HEK293 (cell line): ENCODE data around the gene INPP5A.

Experiments
- CTCF ChIA-PET: fragments of 350-600 bp; formaldehyde crosslinking; extraction: SDS; loops from one replicate; lab custom pipeline; 2021; ENCODE audit warnings: antibody characterized with exemption; lab: Yijun Ruan, JAX
- POLR2A ChIA-PET: fragments of 300-600 bp; formaldehyde crosslinking; extraction: SDS; loops from one replicate; lab custom pipeline; 2020; ENCODE audit warnings: antibody characterized with exemption, inconsistent platforms; lab: Yijun Ruan, JAX
- H3K27ac ChIP-seq: fragments of 200-500 bp; sonication (Bioruptor generic); 2 replicates; pipeline ENCODE4 v1.5.1; 2014; ENCODE audit warnings: low read depth, low read length, control low read depth, inconsistent platforms; ENCODE audit errors: extremely low read depth
- H3K36me3 ChIP-seq, 2 experiments: fragments of 200-500 bp in 1 of 2; sonication (Bioruptor generic) in 1 of 2; 1 replicate in 1 of 2; 2 replicates in 1 of 2; pipeline ENCODE4 v1.5.1; 2014 to 2017; ENCODE audit warnings: inconsistent platforms in 2 of 2, low read length in 2 of 2; ENCODE audit not compliant: control insufficient read depth in 2 of 2, insufficient read depth in 1 of 2
- H3K4me1 ChIP-seq: fragments of 200-500 bp; sonication (Bioruptor generic); 2 replicates; pipeline ENCODE4 v1.5.1; 2014; ENCODE audit warnings: mild to moderate bottlenecking, low read length, inconsistent platforms; ENCODE audit not compliant: control insufficient read depth, insufficient read depth
- H3K4me3 ChIP-seq: 2 replicates; pipeline ENCODE4 v1.5.1; 2011; ENCODE audit warnings: low read depth, mild to moderate bottlenecking, control low read depth, low read length, moderate library complexity
- H3K9me3 ChIP-seq: fragments of 200-500 bp; sonication (Bioruptor generic); 2 replicates; pipeline ENCODE4 v1.5.1; 2014; ENCODE audit warnings: low read depth, low read length, inconsistent platforms; ENCODE audit not compliant: control insufficient read depth, insufficient read depth
- KLF9 ChIP-seq: fragments of 450-650 bp; formaldehyde crosslinking; IDR thresholded peaks from 2 replicates; pipeline ENCODE4 v1.5.1; 2016; ENCODE audit warnings: missing biosample characterization, missing genetic modification characterization, low read depth
- OSR2 ChIP-seq: fragments of 450-650 bp; formaldehyde crosslinking; IDR thresholded peaks from 2 replicates; pipeline ENCODE4 v1.5.1; 2016; ENCODE audit warnings: missing biosample characterization, missing genetic modification characterization
- SCRT2 ChIP-seq: fragments of 450-650 bp; formaldehyde crosslinking; IDR thresholded peaks from 2 replicates; pipeline ENCODE4 v1.5.1; 2016; ENCODE audit warnings: missing biosample characterization, missing genetic modification characterization
- ZBTB1 ChIP-seq: fragments of 450-650 bp; formaldehyde crosslinking; IDR thresholded peaks from 2 replicates; pipeline ENCODE4 v1.5.1; 2016; ENCODE audit warnings: missing biosample characterization, missing genetic modification characterization
- ZNF138 ChIP-seq: fragments of 450-650 bp; formaldehyde crosslinking; IDR thresholded peaks from 2 replicates; pipeline ENCODE4 v1.5.1; 2016; ENCODE audit warnings: missing biosample characterization, missing genetic modification characterization, borderline replicate concordance
- ZNF202 ChIP-seq: fragments of 450-650 bp; formaldehyde crosslinking; IDR thresholded peaks from 2 replicates; pipeline ENCODE4 v1.5.1; 2016; ENCODE audit warnings: missing biosample characterization, missing genetic modification characterization, borderline replicate concordance
- ZNF311 ChIP-seq: fragments of 450-650 bp; formaldehyde crosslinking; IDR thresholded peaks from 2 replicates; pipeline ENCODE4 v1.5.1; 2017; ENCODE audit warnings: missing biosample characterization, missing genetic modification characterization, borderline replicate concordance
- ZNF350 ChIP-seq: fragments of 450-650 bp; formaldehyde crosslinking; IDR thresholded peaks from 2 replicates; pipeline ENCODE4 v1.5.0; 2017; ENCODE audit warnings: missing biosample characterization, mild to moderate bottlenecking, missing genetic modification characterization
- ZNF529 ChIP-seq: fragments of 450-650 bp; formaldehyde crosslinking; IDR thresholded peaks from 2 replicates; pipeline ENCODE4 v1.5.1; 2017; ENCODE audit warnings: missing genetic modification characterization, missing biosample characterization; ENCODE audit not compliant: insufficient replicate concordance
- ZNF544 ChIP-seq: fragments of 450-650 bp; formaldehyde crosslinking; IDR thresholded peaks from 2 replicates; pipeline ENCODE4 v1.5.0; 2017; ENCODE audit warnings: missing biosample characterization, missing genetic modification characterization
- ZNF585B ChIP-seq: fragments of 450-650 bp; formaldehyde crosslinking; IDR thresholded peaks from 2 replicates; pipeline ENCODE4 v1.5.1; 2016; ENCODE audit warnings: missing biosample characterization, missing genetic modification characterization
- ZNF76 ChIP-seq: fragments of 450-650 bp; formaldehyde crosslinking; IDR thresholded peaks from 2 replicates; pipeline ENCODE4; 2016; ENCODE audit warnings: low read depth, missing biosample characterization, missing genetic modification characterization, borderline replicate concordance
- TF ChIP-seq, protein P1 (sequence below): fragments of 450-650 bp; formaldehyde crosslinking; conservative IDR thresholded peaks from 2 replicates; pipeline ENCODE4 v1.5.1; 2016; ENCODE audit warnings: low read depth, missing biosample characterization, missing genetic modification characterization
- TF ChIP-seq, protein P2 (sequence below): fragments of 450-650 bp; formaldehyde crosslinking; IDR thresholded peaks from 2 replicates; pipeline ENCODE4 v1.5.1; 2016; ENCODE audit warnings: missing biosample characterization, missing genetic modification characterization
- TF ChIP-seq, protein P3 (sequence below): fragments of 450-650 bp; formaldehyde crosslinking; conservative IDR thresholded peaks from 2 replicates; pipeline ENCODE4 v1.5.1; 2016; ENCODE audit warnings: low read depth, missing biosample characterization, missing genetic modification characterization
- TF ChIP-seq, protein P4 (sequence below): fragments of 450-650 bp; formaldehyde crosslinking; IDR thresholded peaks from 2 replicates; pipeline ENCODE4 v1.5.1; 2016; ENCODE audit warnings: missing biosample characterization, missing genetic modification characterization
- TF ChIP-seq, protein P5 (sequence below): IDR thresholded peaks from 2 replicates; pipeline ENCODE4 v1.6.1; 2011; ENCODE audit warnings: mild to moderate bottlenecking, low read depth, low read length, borderline replicate concordance
- TF ChIP-seq, protein P6 (sequence below): fragments of 450-650 bp; formaldehyde crosslinking; IDR thresholded peaks from 2 replicates; pipeline ENCODE4 v1.5.1; 2016; ENCODE audit warnings: missing biosample characterization, missing genetic modification characterization

INPP5A gene

DNA sequence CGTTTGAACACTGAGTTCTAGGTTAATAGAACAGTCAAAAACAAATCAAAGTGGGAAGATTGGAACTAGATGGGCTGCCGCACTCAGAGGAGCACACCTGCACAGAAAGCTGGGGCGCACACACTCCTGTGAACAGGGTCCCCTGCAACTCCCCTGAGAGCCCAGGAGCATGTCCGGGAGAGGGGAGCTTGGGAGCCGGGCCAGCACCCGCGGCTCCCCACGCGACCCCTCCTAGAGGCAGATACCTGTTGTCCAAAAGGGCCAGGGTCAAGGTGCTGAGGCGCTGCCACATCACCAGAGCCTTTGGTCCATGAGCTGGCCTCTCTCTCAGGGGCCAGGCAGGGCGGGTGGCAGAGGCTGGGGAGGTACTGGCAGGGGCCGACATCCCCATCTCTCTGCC, 242.8 kb downstream of the INPP5A start:
- TF ChIP-seq ZNF138 (no peak), ZNF350 (no peak), SCRT2 (tag by site-specific recombination) (no peak), ZNF544 (tag by site-specific recombination) (no peak), KLF9 (tag by site-specific recombination) (no peak), ZBTB1 (no peak), ZNF585B (no peak)
- TF ChIP-seq, protein P1, sequence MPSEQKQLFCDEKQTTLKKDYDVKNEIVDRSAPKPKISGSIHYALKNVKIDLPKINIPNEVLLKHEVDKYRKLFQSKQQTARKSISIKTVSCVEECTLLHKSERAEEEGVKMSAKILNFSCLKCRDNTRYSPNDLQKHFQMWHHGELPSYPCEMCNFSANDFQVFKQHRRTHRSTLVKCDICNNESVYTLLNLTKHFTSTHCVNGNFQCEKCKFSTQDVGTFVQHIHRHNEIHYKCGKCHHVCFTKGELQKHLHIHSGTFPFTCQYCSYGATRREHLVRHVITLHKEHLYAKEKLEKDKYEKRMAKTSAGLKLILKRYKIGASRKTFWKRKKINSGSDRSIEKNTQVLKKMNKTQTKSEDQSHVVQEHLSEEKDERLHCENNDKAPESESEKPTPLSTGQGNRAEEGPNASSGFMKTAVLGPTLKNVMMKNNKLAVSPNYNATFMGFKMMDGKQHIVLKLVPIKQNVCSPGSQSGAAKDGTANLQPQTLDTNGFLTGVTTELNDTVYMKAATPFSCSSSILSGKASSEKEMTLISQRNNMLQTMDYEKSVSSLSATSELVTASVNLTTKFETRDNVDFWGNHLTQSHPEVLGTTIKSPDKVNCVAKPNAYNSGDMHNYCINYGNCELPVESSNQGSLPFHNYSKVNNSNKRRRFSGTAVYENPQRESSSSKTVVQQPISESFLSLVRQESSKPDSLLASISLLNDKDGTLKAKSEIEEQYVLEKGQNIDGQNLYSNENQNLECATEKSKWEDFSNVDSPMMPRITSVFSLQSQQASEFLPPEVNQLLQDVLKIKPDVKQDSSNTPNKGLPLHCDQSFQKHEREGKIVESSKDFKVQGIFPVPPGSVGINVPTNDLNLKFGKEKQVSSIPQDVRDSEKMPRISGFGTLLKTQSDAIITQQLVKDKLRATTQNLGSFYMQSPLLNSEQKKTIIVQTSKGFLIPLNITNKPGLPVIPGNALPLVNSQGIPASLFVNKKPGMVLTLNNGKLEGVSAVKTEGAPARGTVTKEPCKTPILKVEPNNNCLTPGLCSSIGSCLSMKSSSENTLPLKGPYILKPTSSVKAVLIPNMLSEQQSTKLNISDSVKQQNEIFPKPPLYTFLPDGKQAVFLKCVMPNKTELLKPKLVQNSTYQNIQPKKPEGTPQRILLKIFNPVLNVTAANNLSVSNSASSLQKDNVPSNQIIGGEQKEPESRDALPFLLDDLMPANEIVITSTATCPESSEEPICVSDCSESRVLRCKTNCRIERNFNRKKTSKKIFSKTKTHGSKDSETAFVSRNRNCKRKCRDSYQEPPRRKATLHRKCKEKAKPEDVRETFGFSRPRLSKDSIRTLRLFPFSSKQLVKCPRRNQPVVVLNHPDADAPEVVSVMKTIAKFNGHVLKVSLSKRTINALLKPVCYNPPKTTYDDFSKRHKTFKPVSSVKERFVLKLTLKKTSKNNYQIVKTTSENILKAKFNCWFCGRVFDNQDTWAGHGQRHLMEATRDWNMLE (tag by site-specific recombination): no peak
- TF ChIP-seq, protein P2, sequence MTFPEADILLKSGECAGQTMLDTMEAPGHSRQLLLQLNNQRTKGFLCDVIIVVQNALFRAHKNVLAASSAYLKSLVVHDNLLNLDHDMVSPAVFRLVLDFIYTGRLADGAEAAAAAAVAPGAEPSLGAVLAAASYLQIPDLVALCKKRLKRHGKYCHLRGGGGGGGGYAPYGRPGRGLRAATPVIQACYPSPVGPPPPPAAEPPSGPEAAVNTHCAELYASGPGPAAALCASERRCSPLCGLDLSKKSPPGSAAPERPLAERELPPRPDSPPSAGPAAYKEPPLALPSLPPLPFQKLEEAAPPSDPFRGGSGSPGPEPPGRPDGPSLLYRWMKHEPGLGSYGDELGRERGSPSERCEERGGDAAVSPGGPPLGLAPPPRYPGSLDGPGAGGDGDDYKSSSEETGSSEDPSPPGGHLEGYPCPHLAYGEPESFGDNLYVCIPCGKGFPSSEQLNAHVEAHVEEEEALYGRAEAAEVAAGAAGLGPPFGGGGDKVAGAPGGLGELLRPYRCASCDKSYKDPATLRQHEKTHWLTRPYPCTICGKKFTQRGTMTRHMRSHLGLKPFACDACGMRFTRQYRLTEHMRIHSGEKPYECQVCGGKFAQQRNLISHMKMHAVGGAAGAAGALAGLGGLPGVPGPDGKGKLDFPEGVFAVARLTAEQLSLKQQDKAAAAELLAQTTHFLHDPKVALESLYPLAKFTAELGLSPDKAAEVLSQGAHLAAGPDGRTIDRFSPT: no peak
- TF ChIP-seq, protein P3, sequence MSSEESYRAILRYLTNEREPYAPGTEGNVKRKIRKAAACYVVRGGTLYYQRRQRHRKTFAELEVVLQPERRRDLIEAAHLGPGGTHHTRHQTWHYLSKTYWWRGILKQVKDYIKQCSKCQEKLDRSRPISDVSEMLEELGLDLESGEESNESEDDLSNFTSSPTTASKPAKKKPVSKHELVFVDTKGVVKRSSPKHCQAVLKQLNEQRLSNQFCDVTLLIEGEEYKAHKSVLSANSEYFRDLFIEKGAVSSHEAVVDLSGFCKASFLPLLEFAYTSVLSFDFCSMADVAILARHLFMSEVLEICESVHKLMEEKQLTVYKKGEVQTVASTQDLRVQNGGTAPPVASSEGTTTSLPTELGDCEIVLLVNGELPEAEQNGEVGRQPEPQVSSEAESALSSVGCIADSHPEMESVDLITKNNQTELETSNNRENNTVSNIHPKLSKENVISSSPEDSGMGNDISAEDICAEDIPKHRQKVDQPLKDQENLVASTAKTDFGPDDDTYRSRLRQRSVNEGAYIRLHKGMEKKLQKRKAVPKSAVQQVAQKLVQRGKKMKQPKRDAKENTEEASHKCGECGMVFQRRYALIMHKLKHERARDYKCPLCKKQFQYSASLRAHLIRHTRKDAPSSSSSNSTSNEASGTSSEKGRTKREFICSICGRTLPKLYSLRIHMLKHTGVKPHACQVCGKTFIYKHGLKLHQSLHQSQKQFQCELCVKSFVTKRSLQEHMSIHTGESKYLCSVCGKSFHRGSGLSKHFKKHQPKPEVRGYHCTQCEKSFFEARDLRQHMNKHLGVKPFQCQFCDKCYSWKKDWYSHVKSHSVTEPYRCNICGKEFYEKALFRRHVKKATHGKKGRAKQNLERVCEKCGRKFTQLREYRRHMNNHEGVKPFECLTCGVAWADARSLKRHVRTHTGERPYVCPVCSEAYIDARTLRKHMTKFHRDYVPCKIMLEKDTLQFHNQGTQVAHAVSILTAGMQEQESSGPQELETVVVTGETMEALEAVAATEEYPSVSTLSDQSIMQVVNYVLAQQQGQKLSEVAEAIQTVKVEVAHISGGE: no peak
- TF ChIP-seq, protein P4, sequence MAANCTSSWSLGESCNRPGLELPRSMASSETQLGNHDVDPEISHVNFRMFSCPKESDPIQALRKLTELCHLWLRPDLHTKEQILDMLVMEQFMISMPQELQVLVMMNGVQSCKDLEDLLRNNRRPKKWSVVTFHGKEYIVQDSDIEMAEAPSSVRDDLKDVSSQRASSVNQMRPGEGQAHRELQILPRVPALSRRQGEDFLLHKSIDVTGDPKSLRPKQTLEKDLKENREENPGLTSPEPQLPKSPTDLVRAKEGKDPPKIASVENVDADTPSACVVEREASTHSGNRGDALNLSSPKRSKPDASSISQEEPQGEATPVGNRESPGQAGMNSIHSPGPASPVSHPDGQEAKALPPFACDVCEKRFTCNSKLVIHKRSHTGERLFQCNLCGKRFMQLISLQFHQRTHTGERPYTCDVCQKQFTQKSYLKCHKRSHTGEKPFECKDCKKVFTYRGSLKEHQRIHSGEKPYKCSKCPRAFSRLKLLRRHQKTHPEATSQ (tag by site-specific recombination): no peak
- TF ChIP-seq, protein P5, sequence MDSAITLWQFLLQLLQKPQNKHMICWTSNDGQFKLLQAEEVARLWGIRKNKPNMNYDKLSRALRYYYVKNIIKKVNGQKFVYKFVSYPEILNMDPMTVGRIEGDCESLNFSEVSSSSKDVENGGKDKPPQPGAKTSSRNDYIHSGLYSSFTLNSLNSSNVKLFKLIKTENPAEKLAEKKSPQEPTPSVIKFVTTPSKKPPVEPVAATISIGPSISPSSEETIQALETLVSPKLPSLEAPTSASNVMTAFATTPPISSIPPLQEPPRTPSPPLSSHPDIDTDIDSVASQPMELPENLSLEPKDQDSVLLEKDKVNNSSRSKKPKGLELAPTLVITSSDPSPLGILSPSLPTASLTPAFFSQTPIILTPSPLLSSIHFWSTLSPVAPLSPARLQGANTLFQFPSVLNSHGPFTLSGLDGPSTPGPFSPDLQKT: no peak
- Histone ChIP-seq H3K27ac (no peak overlapping the region), H3K9me3 (no peaks in the 10 kb centered on the region), H3K36me3 (no peaks in the 10 kb centered on the region), H3K4me3 (no peak overlapping the region), H3K4me1 (no peaks in the 10 kb centered on the region)
- CTCF ChIA-PET: no interaction called here
- POLR2A ChIA-PET: no interaction called here

DNA sequence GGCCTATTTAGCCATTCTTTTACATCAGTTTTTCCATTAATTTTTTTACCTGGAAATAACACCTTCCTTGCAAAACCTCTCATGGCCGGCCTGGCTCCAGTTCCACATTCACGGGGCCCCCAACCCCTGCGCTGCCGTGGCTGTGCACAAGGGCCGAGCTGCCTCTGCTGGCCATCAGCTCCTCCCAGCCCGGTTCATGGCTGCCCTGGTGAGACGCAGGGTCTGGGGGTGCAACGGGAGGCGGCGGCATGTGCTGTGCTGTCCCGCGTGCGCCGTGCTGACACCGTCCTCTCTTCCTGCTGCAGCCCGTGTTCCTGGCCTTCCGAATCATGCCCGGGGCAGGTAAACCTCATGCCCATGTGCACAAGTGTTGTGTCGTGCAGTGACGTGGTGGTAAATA, 244.0 kb downstream of the INPP5A start:
- Histone ChIP-seq H3K4me1 (peaks cover 3% of the 10 kb centered on the region), H3K36me3 (no peaks in the 10 kb centered on the region), H3K9me3 (no peaks in the 10 kb centered on the region), H3K4me3 (no peak overlapping the region), H3K27ac (no peak overlapping the region)
- CTCF ChIA-PET: interaction anchor here (0.9 kb wide), 1 partner anchor 50 kb away, joined by 3 read pairs; no protein-coding TSS in a partner anchor
- TF ChIP-seq ZNF529 (tag by site-specific recombination) (no peak), OSR2 (tag by site-specific recombination) (no peak), ZNF202 (tag by site-specific recombination) (no peak), ZNF76 (tag by site-specific recombination) (no peak), ZNF311 (tag by site-specific recombination) (no peak)
- TF ChIP-seq, protein P6, sequence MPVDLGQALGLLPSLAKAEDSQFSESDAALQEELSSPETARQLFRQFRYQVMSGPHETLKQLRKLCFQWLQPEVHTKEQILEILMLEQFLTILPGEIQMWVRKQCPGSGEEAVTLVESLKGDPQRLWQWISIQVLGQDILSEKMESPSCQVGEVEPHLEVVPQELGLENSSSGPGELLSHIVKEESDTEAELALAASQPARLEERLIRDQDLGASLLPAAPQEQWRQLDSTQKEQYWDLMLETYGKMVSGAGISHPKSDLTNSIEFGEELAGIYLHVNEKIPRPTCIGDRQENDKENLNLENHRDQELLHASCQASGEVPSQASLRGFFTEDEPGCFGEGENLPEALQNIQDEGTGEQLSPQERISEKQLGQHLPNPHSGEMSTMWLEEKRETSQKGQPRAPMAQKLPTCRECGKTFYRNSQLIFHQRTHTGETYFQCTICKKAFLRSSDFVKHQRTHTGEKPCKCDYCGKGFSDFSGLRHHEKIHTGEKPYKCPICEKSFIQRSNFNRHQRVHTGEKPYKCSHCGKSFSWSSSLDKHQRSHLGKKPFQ (tag by site-specific recombination): no peak
- POLR2A ChIA-PET: no interaction called here
